CD4-positive, alpha-beta T cell treated with Interleukin-4 for 4 hours (primary cell): ENCODE results near the gene MTA1.

Experiments
- DNase-seq: peaks from one replicate; pipeline ENCODE4 v3.0.0-alpha.2; 2020

The MTA1 gene

DNA sequence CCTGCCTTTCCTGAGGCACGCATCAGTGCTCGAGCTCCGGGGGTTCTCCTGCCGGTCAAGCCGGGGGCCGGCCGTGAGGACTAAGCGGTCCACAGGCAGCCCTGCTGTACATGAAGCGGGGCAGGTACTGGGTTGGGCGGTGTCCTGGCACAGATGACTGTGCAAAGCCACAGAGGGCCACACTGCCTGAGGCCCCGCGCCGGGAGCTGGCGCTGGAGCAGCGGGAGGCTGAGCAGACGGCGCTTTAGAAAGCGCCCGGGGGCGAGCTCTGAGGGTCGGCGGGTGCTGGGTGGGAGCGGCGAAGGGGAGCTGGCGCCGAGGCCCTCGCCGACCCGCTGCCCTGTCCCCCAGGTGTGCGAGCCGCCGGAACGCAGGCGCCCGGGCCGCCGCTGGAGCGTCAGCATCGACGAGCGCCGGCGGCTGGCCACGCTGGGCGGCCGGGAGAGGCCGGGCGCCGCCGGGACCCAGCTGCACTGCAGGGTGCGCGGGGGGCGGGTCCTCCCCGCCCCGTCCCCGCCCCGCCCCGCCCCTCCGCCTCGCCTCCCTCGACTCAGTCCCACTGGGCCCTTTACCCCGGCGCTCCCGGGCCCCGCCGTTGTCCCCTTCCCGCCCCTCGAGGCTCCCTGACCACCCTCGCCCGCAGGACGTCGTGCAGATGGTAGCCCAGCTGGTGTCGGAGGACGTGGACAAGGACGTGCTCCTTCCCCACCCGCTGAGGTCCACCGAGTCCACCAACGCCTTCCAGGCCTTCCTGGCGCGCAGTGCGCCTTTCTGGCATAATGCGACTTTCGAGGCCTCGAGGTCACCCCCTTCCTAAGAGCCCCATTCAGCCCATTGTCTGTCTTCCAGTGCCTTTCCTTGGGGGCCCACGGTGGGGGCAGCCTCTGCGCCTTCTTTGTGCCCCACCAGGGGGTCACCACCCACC, 8.3 kb upstream of the MTA1 start:
- DNase-seq, result no peak

DNA sequence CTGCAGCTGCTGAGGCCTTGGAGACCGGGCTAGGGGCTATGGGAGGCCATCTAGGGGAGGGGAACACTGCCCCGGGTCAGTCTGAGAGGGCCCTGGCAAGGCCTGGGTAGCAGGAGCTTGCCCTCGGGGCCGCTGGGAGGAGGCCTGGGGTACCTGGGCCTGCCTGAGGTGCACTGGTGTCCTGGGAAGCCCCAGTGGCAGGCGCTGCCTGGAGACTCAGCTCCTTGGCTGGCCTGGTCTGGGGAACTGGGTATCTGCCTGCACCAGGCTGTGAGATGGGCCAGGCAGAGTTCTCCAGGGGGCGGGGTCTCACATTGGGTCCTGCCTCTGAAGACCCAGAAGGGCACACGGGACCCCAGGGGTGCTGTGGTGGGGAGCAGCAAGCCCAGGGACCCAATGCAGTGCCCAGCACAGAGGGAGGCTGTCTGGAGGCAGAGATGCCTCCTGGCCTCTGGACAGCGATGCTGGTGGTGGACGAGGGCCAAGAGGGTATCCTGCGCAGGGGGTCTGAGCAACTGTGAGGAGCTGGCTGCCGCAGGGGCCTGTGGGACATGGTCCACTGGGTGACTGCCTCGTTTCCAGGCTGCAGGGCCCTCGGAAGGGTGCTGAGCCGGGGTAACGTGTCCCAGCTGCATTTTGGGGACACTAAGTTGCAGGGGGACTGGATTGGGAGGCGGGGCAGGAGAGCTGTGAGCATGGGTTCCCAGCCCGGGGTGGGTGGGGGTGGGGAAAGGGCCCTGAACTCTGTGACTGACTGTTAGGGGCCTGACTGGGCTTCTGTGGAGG, 7.4 kb upstream of the MTA1 start:
- DNase-seq, result no peak

DNA sequence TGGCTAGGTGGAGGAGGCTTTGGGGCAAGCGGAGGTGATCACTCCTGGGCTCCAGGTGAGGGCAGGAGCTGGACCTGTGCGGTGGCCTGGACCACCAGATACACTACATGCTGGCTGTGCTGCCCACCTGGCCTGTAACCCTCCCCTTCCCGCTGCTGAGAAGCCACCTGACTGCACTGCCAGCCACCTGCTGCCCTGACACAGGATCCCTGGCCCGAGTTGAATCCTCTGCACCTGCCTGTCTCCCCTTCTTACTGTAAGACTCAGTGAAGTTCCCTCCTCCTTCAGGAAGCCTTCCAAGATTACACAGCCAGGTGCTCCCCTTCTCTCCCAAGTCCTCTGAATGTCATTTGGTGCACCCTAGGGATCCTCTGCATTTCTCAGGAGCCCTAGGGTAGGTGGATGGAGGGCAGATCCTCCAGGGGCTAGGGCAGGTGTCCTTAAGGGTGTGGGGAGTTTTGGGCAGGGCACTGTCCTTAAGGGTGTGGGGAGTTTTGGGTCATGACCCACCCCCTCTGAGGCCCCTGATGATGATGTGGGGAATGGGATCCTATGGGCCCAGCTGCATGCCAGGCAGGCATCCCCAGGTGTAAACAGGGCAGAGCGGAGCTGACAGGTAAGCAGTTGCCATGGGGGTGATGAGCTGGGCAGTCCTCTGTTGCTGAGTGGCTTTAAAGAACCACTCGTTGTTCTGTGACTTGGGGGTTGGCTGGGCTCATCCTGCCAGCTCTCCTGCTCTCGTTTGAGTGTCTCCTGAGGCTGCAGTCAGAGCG, 6.7 kb upstream of the MTA1 start:
- no peak for DNase-seq

DNA sequence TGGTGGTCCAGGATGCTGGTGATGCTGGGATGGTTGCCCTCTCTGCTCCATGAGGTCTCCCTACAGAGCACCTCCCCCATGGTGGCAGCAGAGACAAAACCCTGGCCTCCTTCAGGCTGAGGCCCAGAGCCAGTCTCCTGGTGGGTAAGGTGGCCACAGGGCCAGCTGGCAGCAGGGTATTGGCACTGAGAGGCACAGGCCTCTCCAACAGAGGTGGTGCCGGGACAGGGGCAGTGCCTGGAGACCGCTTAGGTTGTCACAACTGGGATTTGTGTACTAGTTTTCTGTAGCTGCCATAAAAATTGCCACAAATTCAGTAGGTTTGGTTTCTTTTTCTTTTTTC, 6.1 kb upstream of the MTA1 start:
- DNase-seq, result no peak

DNA sequence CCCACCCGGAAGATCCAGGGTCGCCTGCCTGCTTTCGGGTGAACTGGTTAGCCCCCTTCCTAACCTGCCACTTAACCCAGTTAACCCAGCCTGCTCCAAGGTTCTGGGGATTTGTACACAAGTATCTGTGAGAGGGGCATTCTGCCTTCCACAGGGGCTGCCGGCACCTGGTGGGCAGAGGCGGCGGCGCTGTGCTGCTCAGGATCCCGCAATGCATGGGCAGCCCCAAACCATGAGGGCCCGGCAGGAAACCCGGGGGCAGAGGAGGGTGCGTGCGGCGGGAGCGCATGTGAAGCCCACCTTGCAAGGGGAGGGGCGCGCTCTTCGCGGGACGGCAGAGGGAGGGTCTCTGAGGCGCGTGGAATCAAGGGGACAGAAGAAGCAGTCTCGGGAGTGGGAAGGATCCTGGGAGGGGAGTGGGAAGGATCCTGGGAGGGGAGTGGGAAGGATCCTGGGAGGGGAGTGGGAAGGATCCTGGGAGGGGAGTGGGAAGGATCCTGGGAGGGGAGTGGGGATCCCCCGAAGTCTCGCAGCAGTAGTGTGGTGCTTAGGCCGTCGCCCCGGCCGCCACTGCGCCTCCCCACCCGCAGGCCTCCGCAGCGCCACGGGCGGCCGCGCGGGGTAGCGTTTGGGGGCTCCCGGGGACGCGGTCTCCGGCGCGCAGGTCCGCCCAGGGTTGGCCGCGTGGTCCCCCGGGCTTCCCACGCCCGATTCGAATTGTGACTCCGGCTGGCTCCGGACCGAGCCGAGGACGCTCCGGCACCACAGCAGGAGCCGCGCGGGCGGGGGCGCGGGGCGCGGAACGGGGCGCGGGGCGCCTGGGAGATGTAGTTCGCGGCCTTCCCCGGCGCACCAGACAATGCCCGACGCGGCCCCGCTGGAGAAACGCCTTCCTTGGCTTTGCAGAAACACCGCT, 4.9 kb upstream of the MTA1 start:
- DNase-seq, result peak; percentile 37

DNA sequence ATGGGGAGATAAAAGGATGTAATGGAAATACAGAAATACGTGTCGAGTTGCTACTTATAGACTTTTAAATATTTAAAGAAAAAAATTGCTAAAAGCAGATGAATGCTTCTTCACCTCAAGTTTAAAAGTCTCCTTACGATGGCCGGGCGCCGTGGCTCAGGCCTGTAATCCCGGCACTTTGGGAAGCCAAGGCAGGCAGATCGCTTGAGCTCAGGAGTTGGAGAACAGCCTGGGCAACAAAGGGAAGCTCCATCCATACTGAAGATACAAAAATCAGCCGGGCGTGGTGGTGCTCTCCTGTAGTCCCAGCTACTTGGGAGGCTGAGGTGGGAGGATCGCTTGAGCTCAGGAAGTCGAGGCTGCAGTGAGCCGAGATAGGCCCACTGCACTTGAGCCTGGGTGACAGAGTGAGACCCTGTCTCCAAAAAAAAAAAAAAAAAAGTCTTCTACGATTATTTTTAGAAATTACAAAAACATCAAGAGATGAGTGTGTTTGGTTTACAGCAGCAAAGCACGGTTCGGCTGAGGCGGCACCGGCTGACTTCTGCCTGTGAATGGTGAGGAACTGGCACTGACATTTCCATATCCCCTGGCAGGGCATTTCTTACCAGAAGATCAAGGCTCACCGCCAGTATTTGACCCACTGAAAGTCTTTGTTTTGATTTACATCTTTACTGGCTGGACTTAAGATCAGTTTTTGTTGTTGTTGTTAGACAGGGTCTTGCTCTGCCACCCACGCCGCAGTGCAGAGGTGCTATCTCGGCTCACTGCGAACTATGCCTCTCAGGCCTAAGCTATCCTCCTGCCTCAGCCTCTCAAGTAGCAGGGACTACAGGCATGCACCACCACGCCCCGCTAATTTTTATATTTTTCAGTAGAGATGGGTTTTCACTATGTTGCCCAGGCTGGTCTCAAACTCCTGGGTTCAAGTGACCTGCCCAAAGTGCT, 3.9 kb upstream of the MTA1 start:
- DNase-seq, result no peak

DNA sequence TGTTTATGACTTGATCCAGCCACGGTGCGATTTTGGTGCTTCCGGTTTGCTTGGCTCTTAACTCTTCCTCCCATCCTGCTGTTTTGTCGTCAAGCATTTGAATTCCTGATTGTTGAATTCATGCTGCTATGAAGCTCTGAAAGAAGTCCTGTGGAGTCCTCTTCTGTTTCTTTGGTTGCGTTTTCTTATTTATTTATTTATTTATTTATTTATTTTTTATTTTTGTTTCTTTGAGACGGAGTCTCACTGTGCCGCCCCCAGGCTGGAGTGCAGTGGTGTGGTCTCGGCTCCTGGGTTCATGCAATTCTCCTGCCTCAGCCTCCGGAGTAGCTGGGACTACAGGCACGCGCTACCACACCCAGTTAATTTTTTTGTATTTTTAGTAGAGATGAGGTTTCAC, 3.0 kb upstream of the MTA1 start:
- DNase-seq, result no peak

DNA sequence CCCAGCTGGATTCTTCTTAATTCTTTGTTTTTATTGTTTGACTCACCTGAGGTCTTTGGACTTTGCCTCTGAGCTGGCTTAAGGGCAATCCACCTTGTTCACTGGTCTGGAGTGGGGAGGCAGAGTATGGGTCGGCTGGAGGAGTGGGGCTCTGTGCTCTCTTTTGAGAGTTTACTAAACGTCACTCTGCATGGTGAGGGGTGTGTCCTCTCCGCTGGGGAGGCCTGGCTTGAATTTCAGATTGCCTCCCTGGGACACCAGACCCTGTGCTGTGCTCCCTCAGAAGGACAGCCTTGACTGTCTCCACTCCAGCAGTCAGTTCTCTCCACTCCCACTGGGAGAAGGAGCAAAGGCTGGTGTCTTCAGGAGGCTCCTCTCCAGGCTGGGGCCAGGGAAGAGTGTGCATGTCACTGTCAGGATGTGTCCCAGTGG, 1.9 kb upstream of the MTA1 start:
- no peak for DNase-seq

DNA sequence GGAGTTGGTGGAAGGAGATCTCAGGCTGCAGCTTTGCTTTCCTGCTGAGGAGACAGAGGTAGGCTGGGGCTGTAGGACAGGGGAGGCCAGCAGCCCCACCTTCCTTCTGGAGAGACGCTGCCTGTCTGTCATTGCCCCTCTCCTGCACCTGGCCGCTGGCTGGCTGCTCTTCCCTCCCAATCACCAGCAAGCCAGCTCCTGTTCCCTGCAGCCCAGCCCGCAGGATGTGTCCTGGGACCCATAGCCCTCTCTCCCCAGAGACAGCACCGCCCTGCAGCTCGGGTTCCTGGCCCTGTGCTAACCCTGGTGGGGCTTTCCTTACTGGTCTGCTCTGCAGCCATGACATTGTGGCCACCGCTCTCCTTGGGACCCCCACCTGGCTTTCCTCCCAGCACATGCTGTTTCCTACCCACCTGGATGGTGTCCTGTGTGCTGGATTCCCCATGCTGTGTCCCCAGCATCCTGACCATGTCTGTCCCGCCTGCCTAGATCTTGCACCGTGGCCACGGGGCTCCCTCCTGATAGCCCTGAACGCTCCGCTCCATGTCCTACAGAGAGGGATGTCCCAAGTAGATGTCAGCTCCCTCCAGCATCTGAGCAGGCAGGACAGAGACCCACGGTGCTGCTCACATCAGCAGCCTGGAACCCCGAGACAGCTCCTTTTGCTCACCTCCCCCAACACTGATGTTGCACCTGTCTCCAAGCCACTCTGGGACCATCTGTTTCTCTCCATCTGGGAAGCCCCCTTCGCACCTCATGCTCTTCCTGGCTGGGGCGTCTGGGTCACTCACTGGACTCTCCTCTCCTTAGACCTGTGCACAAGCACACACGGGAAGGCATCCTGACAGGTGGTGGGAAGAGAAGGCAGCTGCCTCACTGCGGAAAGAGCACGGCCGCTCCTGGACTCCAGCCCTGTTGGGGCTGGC, 1.1 kb upstream of the MTA1 start:
- DNase-seq, result no peak

DNA sequence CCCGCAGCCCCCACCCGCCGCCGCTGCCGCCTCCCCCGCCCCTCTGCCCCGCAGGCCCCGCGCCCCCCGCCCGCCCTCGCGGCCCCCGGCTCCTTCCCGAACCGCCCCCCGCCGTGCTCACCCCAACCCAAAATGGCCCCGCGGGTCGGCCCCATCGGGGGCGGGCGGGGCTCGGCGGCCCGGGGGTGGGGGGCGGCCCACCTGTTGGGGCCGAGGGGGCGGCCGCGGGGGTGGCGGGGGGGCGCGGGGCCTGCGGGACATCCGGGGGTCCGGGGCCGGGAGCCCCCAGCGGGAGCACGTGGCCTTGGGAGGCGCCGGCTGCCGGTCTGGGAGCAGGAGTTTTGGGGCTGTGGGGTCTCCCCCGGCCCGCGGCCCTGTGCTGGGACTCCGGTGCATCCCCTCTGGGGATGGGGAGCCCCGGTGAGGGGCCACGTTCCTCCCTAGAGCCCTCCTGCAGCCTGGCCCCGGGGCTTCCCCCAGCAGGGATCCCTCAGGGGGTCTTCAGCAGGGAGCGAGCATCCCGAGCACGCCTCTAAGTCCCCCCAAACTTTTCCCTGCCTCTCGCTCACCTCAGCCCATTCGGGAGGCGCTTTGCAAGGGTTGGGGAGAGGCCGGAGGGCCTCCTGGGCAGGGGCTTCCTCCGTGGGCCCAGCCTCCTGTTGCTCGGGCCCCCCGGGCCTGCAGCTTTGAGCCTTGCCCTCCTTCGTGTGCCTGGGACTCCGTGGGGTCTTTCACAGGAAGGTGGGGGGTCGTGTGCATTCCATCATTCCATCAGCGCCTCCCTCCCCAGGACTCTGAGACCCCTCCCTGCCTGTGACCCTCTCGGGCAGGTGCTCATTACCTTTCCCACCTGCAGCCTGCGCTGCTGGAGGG, 710 bp downstream of the MTA1 start:
- no peak for DNase-seq

DNA sequence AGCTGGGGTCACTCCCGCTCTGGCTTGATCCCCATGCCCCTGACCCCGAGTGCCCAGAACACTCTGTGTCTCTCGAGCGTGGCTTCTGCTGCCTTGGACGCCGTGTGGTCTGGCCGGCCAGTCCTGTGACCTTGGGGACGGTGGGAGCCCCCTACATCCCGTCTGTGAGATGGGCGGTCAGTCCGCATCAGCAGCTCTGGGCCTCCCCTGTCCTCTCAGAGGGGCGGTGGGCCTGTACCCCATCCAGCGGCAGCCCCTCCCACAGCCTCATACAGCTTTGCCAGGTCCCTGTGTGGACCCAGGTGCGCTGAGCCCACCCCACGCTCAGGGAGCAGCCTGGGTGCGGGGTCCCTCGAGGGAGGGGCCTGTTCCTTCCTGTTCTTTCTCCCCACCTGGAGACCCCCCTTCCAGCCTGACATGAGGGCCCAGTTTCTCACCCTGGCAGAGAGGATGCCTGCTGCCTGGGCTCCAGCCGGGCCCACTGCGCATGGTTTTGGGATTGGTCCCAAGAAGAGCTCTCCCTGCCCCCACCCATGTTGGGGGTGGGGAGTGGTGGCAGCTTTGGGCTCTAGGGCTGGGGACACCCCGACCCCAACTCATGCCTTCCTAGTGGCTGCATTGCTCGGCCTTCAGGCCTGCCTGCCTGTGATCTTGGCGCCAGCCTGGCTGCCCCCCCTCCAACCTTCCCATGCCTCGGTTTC, 1.5 kb downstream of the MTA1 start:
- no peak for DNase-seq

DNA sequence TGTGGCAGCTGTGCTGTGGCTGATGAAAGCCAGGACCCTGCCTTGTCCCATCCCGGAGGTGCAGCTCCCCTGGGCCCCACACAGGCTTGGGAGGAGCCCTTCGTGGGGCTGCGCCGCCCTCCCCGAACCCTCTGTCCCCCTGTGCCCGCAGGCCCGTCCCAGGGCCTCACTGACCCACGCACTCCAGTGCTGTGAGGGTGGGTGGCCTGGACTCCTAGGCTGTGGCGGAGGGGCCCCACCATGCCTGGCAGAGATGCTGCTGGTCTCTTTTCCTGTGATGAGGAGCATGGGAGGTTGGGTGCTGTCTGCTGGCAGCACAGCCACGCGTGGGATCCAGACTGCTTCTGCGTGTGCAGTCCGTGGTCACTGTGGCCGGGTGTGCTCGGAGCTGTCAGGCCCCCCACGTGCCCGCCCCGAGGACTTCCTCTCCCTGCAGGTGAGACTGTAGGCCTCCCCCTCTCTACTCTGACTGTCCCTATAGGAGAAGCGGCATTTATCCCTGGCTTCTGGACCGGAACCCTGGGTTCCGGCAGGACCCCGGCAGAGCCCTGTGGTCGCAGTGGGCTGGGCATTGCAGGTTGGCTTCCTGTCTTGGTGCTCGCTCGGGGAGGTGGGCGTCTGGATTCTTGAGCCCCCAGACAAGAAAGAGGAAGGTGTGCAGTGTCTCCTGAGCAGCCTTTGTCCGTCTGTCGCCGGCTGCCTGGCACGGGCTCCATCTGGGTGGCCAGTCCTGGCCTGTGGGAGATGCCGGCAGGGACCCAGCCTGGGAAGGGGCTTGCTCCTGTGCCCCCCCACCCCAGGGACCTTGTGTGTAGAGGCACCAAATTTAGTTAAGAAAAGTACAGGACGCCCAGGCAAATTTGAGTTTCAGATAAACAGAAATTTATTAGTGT, 2.3 kb downstream of the MTA1 start:
- no peak for DNase-seq

DNA sequence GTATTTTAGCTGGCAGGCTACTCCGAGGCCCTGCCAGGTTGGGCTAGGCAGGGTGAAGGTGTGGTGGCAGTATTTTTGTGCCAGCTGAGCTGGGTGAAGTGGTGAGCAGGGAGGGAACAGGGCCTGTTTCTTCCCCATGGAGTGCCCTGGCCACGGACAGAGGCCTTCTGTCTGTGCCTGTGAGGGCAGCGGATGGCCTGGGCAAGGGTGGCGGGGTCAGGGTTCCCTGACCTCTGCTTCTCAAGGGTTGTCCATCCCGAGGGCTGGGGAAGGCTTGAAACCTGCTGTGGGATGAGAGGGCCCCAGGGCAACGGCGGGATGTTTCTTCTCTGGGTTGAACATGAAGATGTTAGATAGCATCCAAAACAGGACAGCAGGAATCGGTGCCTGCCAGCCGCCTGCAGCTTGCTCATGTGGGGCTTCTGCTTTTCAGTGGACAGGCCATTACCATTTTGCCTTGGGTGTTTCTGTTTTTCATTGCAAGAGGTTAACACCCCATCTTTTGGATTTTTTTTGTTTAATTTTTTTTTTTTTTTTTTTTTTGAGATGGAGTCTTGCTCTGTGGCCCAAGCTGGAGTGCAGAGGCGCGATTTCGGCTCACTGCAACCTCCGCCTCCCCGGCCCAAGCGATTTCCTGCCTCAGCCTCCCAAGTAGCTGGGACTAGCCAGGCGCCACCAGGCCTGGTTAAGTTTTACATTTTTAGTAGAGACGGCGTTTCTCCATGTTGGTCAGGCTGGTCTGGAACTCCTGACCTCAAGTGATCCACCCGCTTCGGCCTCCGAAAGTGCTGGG, 3.3 kb downstream of the MTA1 start:
- DNase-seq, result no peak

DNA sequence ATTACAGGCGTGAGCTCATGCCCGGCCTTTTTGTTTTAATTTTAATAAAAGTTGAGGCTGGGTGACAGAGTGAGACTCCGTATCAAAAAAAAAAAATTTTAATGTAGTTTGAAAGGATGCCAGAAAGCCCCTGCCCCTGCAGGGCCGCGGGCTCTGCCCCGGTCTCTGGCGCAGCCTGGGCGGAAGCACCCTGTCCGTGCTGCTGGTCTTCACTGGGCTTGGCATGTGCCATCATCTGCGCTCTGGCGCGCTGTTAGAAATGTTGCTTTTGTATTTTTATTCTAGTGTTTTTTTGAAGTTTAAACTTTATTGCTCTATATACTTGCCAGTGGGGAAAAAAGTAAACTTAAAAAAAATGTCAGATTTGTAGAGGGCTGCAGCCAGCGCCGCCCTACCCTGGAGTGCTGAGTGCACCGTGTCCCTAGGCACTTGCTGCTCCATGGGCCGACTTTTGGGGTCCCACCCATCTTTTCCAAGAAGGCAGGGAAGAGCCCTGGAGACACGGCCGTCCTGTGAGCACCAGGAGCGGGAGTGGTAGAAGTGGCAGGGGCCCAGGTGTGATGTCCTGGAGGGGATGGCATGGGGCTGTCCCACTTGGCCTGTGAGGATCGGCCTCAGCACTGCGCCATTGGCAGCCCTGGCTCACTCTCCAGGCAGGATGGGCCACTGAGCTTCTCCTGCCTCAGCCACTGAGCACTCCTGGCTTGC, 4.0 kb downstream of the MTA1 start:
- DNase-seq, result no peak

DNA sequence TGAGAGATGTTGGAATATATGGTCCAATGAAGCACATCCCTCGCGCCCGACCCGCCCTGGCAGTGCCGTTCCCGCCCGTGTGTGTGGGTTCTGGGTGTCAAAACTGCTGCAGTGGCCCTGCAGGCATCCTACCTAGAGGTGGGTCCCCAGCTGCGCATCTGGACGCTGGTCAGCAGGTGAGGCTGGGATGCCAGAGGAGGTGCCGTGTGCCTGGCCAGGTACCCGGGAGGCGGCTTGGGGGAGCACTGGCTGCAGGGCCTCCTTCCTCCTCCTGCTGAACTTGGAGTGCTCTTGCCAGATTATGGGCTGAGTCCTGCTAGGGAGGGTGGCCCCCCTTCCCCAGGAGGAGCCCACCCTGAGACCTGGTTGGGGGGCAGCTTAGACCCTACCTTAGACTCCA, 5.2 kb downstream of the MTA1 start:
- DNase-seq, result no peak

DNA sequence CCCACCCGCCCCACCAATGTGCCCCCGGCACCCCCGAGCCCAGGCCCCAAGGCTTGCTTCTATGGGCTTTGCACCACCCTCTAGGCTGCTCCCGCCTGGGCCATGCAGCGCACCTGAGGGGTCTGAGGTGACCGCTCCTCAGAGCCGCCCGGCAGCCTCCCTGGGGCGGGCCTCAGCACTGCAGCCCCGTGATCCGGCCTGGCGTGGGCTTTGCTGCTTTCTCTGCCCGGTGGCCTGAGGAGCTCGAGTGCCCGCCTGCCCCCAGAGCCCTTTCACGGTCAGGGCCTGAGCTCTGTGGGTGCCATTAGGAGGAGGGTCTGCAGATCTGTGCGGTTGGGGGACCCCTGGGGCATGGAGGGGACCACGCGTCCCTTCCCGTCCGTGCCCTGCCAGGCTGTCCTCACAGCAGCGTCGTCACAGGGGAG, 6.2 kb downstream of the MTA1 start:
- DNase-seq, result no peak
